ENCODE data around the gene FGF11.

The FGF11 gene

DNA sequence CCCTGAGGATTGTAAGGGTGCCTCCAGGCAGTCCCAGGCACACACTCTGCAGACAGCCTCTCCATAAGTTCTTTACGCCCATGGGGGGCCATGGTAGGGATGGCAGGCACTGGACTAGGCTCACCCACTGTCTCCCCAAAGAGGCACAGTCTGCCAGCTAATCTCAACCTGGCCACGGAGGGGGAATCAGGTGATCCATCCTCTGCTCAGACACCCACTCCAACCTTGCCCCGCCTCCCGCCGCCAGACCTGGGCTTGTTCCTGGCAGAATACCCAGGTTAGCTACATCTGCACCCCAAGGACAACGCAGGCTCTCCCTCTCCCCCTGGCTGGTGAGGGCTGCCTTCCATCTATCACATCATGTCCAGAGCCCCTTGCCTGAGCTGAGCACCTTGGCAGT lies 30.4 kb upstream of the FGF11 start:
- no peak for DNase-seq

- DNase-seq, result no peak
Measured at GRCh38 chr17:7409716-7410115, 29.6 kb upstream of the FGF11 start.

DNA sequence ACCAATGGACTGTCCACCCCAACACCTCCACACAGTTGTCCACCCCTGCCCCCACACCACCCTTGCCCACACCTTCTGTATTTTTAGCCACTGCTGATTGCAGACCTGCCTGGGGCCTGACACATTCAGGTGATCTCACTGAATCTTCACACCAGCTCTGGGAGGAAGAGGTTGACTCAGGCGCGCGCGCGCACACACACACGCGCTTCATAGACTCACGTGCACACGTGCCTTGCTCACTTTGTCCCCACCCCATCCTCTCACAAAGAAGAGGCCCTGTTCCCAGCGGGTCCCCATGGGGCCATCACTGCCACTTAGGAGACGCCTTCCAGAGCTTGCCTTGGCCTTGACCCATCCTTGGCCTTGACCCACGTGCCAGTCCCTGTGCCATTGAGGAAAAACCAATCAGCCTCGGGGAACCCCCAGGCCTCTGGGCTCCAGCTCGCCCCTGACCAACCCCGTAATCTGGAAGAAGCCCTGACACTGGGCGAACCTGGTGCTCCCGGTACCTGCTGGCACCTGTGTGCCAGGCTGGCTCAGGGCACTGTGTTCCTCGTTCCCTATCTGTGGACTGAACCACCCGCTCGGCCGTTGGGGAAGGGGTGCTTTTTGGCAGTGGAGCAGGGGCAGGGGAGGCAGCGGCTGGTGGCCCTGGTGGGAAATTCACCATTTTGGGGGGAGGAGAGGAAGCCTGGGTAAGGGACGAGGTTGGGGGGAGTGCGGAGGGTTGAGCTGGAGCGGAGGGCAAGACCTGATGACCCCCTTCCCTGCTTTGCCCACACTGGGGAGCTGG lies 28.5 kb upstream of the FGF11 start:
- DNase-seq, result no peak

GRCh38 chr17:7411427-7411750 lies 27.9 kb upstream of the FGF11 start:
- no peak for DNase-seq

GRCh38 chr17:7413346-7413985 lies 25.8 kb upstream of the FGF11 start:
- no peak for DNase-seq

GRCh38 chr17:7414837-7415236 lies 24.5 kb upstream of the FGF11 start:
- DNase-seq, result no peak

- DNase-seq, result no peak
Measured at GRCh38 chr17:7415784-7416183, 23.5 kb upstream of the FGF11 start.

DNA sequence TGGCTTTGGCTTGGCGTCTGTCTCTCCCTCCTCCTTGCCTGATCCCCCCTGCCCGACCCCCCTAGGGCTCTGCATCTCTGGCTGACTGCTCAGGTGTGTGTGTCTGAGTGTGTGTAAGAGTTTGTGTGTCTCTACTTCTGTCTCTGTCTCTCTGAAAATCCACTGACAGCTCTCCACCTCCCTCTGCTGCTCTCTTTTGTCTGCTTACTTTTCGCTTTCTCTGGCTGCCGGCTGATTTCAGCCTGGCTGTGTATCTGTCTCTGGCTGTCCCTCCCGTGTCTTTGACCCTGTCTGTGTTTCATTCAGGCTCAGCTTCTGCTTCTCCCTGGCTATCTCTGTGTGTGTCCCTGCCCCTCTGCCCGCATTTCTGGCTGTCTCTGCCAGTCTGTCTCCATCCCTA lies 23.0 kb upstream of the FGF11 start:
- DNase-seq, result no peak

DNA sequence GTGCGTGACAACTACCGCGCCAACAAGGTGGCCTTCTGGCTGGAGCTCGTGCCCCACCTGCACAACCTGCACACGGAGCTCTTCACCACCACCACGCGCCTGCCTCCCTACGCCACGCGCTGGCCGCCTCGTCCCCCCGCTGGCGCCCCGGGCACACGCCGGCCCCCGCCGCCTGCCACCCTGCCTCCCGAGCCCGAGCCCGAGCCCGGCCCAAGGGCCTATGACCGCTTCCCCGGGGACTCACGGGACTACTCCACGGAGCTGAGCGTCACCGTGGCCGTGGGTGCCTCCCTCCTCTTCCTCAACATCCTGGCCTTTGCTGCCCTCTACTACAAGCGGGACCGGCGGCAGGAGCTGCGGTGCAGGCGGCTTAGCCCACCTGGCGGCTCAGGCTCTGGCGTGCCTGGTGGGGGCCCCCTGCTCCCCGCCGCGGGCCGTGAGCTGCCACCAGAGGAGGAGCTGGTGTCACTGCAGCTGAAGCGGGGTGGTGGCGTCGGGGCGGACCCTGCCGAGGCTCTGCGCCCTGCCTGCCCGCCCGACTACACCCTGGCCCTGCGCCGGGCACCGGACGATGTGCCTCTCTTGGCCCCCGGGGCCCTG lies 22.2 kb upstream of the FGF11 start:
- DNase-seq, result no peak

DNA sequence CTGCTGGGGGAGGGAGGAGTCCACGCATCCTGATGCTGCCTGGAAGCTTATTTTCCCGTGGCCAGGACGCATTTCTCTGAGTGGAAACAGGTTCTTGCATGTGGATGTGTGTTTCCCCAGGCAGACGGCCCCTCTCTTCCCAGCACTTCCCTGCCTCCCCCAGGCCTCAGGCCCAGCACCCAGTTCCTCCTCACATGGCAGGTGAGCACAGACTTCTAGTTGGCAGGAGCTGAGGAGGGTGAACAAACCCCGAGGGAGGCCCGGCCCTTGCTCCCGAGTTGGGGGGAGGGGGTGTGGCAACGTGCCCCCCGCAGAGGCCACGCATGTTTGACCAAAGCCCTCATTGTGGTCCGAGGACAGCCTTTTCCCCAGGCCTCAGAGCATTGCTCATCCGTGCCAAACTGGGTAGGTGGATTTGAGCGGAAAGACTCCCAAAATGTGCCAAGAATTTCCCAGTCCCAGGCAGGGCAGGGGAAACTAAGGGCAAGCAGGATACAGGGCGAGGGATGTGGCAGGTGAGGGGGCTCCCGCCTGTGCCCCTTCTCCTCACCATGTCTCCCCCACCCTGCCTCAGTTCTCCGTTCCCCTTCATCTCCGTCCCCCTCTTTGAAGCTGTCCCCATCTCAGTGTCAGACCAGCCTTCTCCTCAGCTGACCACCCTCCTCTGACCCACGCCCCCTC lies 20.7 kb upstream of the FGF11 start:
- no peak for DNase-seq

GRCh38 chr17:7419819-7420610 lies 19.3 kb upstream of the FGF11 start, which contains the start of gene SPEM1:
SPEM1 (plus strand) TSS chr17:7420324; CDS start chr17:7420385, 61 bp downstream.
- no peak for DNase-seq

DNA sequence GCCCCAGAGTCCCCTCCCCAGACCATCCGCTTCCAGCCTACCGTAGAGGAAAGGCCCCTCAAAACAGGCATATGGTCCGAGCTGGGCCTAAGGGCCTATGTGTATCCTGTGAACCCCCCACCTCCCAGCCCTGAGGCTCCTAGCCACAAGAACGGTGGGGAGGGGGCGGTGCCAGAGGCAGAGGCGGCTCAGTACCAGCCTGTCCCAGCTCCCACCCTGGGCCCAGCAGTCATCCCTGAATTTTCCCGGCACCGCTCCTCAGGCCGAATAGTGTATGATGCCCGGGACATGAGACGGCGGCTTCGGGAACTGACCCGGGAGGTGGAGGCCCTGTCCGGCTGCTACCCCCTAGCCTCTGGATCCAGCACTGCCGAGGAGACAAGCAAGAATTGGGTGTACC lies 18.1 kb upstream of the FGF11 start:
- DNase-seq, result no peak

- no peak for DNase-seq
Measured at GRCh38 chr17:7423679-7424078, 15.6 kb upstream of the FGF11 start.

GRCh38 chr17:7425316-7425715 lies 14.0 kb upstream of the FGF11 start, which contains the start of gene SPEM2:
SPEM2 (plus strand) TSS chr17:7425616; CDS start chr17:7425689, 73 bp downstream.
- DNase-seq, result no peak

- no peak for DNase-seq
Measured at GRCh38 chr17:7425756-7426155, 13.6 kb upstream of the FGF11 start.

DNA sequence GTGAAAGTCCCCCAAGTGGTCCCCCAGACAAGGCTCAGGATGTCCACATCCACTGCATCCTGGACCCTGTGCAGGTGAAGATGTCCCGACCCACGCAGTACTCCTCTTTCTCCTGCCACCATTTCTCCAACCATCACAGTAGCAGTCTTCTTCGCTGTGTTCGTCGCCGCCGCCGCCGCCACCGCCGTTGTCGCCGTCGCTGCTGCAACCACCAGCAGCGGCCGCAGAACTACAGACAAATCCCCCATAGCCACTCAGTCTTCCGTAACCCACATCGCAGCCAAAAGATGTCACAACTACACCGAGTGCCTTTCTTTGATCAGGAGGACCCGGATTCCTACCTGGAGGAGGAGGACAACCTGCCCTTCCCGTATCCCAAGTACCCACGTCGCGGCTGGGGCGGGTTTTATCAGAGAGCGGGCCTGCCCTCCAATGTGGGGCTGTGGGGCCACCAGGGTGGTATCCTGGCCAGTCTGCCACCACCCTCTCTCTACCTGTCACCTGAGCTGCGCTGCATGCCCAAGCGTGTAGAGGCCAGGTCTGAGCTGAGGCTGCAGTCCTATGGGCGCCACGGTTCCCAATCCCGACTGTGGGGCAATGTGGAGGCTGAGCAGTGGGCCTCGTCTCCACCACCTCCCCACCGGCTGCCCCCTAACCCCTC lies 13.0 kb upstream of the FGF11 start:
- DNase-seq, result no peak

DNA sequence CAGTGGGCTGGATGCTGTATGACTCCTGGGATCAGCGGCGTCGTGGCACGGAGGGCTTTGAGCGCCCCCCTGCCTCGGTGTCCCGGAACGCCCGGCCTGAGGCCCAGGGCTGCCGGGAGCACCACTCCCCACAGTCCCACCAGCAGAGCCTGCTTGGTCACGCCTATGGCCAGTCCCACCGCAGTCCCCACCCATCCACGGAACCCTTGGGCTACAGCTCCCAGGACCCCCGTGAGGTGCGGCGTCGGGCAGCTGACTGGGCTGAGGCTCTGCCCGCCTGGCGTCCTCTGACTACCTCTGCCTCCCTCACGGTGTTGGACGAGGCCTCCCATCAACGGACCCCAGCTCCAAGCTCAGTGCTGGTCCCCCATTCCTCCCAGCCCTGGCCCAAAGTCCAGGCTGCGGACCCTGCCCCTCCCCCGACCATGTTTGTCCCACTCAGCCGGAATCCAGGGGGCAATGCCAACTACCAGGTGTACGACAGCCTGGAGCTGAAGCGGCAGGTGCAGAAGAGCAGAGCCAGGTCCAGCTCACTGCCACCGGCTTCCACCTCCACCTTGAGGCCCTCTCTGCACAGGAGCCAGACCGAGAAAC lies 12.3 kb upstream of the FGF11 start:
- DNase-seq, result no peak

DNA sequence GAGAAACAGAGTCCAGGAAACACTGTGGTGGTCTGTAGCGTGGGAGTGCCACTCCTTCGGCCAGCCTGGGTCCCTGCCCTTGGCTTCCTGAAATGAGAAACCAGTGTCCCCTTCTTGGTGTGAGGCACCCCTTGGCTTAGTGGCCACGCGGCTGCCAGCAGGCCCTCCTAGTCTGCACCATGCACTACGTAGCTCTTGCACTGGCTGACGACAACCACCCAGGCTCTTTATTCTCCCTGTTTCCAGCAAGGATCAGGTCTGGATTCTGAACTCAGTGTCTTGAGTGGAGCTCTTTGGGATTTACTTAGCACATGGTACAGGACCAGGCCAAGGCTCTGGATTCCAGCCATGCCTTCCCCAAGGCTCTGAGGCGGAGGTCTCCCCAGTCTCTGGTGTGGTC lies 11.8 kb upstream of the FGF11 start:
- DNase-seq, result no peak

DNA sequence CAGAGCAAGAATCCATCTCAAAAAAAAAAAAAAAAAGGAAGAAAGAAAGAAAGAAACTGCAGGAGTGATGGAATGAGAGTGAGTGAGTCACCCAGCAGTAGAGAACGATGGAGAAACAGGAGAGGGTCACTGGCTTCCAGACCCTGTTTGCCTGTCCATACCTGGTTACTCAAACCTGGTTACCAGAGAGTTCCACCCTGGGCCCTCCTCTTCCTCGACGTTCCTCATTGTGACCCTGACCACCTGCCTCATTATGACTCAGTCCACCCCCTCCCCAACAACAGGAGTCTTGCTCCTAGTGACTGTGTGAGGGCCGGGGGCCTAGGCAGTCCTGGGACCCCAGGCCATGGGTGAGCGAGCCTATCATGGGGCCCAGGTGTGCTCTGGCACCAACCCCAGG lies 10.8 kb upstream of the FGF11 start, which contains the start of gene SPEM3:
SPEM3 (plus strand) TSS at position 301 of the 400 bp plus-strand sequence; CDS start at position 347, 46 bp downstream.
- no peak for DNase-seq

DNA sequence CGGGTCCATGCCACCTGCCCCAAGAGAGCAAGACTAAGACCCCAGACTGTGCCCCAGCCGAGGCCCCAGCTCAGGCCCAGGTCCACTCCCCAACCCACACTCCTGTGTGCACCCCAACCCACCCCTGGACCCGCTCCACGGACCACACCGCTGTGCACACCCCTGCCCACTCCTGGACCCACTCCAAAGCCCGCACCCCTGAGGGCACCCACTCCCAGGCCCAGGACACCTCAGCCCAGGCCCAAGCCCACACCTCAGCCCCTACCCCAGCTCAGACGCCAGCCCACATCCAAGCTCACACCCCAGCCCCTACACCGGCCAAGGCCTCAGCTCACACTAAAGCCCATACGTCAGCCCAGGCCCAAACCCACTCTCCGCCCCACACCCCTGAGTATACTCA lies 9.6 kb upstream of the FGF11 start:
- DNase-seq, result no peak

- no peak for DNase-seq
Measured at GRCh38 chr17:7431231-7431630, 8.1 kb upstream of the FGF11 start.

- DNase-seq, result no peak
Measured at GRCh38 chr17:7432296-7432695, 7.0 kb upstream of the FGF11 start.
